SU-DHL-6 (cell line): Measurements from ENCODE around the gene OCIAD1.

Source experiments
- EZH2phosphoT487 ChIP-seq: fragments of 200-600 bp; sonication (generic), shearing (Covaris generic); conservative IDR thresholded peaks from 2 replicates; pipeline ENCODE4 v1.6.1; 2018; ENCODE audit warnings: mild to moderate bottlenecking, antibody characterized with exemption, low read length, moderate library complexity, mixed read lengths
- TF ChIP-seq, protein P1 (sequence below): fragments of 200-600 bp; sonication (generic); IDR thresholded peaks from one replicate; pipeline ENCODE4 v1.5.1; 2017; ENCODE audit warnings: antibody characterized with exemption, mild to moderate bottlenecking, low read length, moderate library complexity; ENCODE audit not compliant: insufficient read depth, poor library complexity, severe bottlenecking

- TF ChIP-seq, protein P1, sequence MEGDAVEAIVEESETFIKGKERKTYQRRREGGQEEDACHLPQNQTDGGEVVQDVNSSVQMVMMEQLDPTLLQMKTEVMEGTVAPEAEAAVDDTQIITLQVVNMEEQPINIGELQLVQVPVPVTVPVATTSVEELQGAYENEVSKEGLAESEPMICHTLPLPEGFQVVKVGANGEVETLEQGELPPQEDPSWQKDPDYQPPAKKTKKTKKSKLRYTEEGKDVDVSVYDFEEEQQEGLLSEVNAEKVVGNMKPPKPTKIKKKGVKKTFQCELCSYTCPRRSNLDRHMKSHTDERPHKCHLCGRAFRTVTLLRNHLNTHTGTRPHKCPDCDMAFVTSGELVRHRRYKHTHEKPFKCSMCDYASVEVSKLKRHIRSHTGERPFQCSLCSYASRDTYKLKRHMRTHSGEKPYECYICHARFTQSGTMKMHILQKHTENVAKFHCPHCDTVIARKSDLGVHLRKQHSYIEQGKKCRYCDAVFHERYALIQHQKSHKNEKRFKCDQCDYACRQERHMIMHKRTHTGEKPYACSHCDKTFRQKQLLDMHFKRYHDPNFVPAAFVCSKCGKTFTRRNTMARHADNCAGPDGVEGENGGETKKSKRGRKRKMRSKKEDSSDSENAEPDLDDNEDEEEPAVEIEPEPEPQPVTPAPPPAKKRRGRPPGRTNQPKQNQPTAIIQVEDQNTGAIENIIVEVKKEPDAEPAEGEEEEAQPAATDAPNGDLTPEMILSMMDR, result no peak
- TF ChIP-seq EZH2phosphoT487, result no peak
Measured at GRCh38 chr4:48902266-48902665, 71.4 kb downstream of the OCIAD1 start.
